Ovary (tissue), 9 donors: Measurements from ENCODE around the gene LAMP5. TPM values are rescaled to one million over a fixed set of nuclear protein-coding genes. Genes with fewer than 3 reads are reported as not detected.

Experiments
- DNase-seq, 5 donors: peaks; one replicate each; pipeline ENCODE4 v3.0.0-alpha.2; 2019 to 2020
- H3K27ac ChIP-seq, 2 donors: fragments of 200-600 bp; one replicate each; pipeline versions ENCODE4 v1.5.1 to v1.8.0; 2019 to 2022
- H3K27me3 ChIP-seq: fragments of 200-600 bp; one replicate; pipeline ENCODE4 v1.8.0; 2022
- H3K36me3 ChIP-seq: fragments of 200-600 bp; sonication (generic); one replicate; pipeline ENCODE4 v1.5.1; 2019
- H3K4me1 ChIP-seq: one replicate; pipeline ENCODE4 v1.8.1; 2013; ENCODE audit warnings: mild to moderate bottlenecking, moderate library complexity; ENCODE audit not compliant: insufficient read depth
- H3K4me3 ChIP-seq: fragments of 200-600 bp; sonication (generic); one replicate; pipeline ENCODE4 v1.5.1; 2017
- H3K9me3 ChIP-seq, 2 donors: fragments of 200-600 bp in 1 of 2; sonication (generic) in 1 of 2; one replicate each; pipeline versions ENCODE4 v1.5.1 to v1.8.1; 2013 to 2019; ENCODE audit warnings: mild to moderate bottlenecking in 1 of 2, moderate library complexity in 1 of 2
- EP300 ChIP-seq: sonication (generic); formaldehyde crosslinking; IDR thresholded peaks from one replicate; pipeline ENCODE4 v1.6.1; 2017; ENCODE audit warnings: antibody characterized with exemption
- POLR2A ChIP-seq: fragments of 450-650 bp; IDR thresholded peaks from one replicate; pipeline ENCODE4 v1.6.1; 2017; ENCODE audit warnings: antibody characterized with exemption, mild to moderate bottlenecking, moderate library complexity
- WGBS, 3 donors: extraction: QIAGEN DNeasy Blood & Tissue Kit in 1 of 3; methylation state at CpG; one replicate each; pipeline versions ENCODE4 v1.1.5 to v1.1.7; 2013 to 2017; 5-methylcytosine and 5-hydroxymethylcytosine counted together
- intact Hi-C, 4 donors: fragments of 100-400 bp; cut with DNase I; formaldehyde crosslinking; loops; one replicate each; pipeline versions ENCODE4 v1.11.0 to v1.15.1; 2022 to 2023
- polyA plus RNA-seq, 2 donors: library from polyadenylated mRNA; stranded (reverse); fragments of 200-250 nt in 1 of 2; fragments of 350-450 nt in 1 of 2; fragmentation: Illumina TruSeq in 1 of 2; extraction: RNeasy Lipid Tissue Mini Kit (QIAGEN cat#74804) in 1 of 2; gene quantifications; one replicate each; pipeline ENCODE4 v1.2.3, GENCODE V29; 2013 to 2014
- total RNA-seq, 7 donors: library from RNA; depleted of rRNA in 2 of 7; stranded (reverse); fragments of >200 nt in 2 of 7; fragmentation: NEBNext Ultra II Directional in 3 of 7; extraction: Animal tissue kit (Norgen Biotek cat#: 25700) in 3 of 7; gene quantifications; one replicate each; pipeline versions ENCODE4 v1.1.0 to v1.2.4, GENCODE V29; 2016 to 2023
- TF ChIP-seq, protein P1 (sequence below), 3 donors: fragments of 450-650 bp in 2 of 3; fragments of 200-600 bp in 1 of 3; IDR thresholded peaks; one replicate each; pipeline versions ENCODE4 v1.5.1 to v1.8.0; 2016 to 2022; ENCODE audit warnings: antibody characterized with exemption in 3 of 3, mild to moderate bottlenecking in 1 of 3
- donor health status: DM: no; HTN: no; CAD: no; lungs with moderate emphysema.
- donor health status: DM: no; HTN: no; CAD: no.
- donor health status: Bipolar disorder and iron deficiency.
- donor health status: DM: yes; HTN: yes; CAD: no.
- donor health status: DM: no; HTN: no; CAD: no.
- donor health status: DM: yes; HTN: yes; CAD: no.

Gene LAMP5
- total and polyA plus RNA-seq, 9 donors = 0.91 to 39.5 (median 5.2) TPM

DNA sequence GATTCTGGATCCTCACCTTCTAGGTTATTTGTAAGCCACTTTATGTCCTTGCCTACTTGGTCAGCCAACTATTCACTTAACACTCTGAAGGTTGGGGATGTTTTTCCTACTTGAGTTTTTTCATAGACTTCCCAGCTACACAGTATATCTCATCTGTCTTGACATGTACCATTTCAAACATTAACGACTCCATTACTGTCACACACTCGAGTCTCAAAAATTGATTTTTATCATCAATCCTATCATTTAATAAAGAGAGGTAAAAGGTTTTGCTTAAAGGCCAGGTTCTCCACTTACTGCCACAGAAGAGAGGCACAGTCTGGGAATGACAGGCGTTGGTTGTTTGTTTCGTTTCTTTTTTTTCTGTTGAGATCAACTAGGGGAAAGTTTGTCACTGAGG lies 38.2 kb upstream of the LAMP5 start:
- intact Hi-C loops = no loop called here
- Histone ChIP-seq H3K4me3 (no peak overlapping the region), H3K9me3 (no peaks in the 10 kb centered on the region), H3K36me3 (no peaks in the 10 kb centered on the region), H3K4me1 (no peaks in the 10 kb centered on the region), H3K27ac (no peak overlapping the region), H3K27me3 (no peaks in the 10 kb centered on the region)
- no peak for TF ChIP-seq EP300
- TF ChIP-seq POLR2A = no peak
- TF ChIP-seq, protein P1, sequence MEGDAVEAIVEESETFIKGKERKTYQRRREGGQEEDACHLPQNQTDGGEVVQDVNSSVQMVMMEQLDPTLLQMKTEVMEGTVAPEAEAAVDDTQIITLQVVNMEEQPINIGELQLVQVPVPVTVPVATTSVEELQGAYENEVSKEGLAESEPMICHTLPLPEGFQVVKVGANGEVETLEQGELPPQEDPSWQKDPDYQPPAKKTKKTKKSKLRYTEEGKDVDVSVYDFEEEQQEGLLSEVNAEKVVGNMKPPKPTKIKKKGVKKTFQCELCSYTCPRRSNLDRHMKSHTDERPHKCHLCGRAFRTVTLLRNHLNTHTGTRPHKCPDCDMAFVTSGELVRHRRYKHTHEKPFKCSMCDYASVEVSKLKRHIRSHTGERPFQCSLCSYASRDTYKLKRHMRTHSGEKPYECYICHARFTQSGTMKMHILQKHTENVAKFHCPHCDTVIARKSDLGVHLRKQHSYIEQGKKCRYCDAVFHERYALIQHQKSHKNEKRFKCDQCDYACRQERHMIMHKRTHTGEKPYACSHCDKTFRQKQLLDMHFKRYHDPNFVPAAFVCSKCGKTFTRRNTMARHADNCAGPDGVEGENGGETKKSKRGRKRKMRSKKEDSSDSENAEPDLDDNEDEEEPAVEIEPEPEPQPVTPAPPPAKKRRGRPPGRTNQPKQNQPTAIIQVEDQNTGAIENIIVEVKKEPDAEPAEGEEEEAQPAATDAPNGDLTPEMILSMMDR (IDR thresholded peaks at IDR 0.05) = no peak
- DNase-seq = no peak
- 69 to 82% (median 71%) methylated on average over 4 of the region's 4 CpGs for WGBS, 3 donors

DNA sequence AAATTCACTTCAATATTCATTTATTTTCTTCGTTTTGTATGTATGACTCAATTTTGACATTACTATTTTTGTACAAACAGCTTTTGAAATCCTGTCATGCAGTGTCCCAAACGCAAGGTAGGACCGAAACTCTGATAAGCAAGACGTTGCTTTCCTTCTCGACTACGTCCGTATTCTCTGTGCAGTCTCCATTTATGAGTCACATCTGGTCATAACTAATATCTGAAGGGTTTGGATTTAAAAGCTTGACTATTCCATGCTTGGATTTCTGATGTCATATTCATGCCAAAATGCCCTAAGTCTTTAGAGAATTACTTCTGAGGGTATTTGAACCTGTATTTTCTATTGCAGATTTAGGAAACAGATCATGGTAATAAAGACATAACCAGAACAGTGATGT lies 37.8 kb upstream of the LAMP5 start:
- Histone ChIP-seq H3K4me3 (no peak overlapping the region), H3K36me3 (no peaks in the 10 kb centered on the region), H3K9me3 (no peaks in the 10 kb centered on the region), H3K4me1 (no peaks in the 10 kb centered on the region), H3K27me3 (no peaks in the 10 kb centered on the region), H3K27ac (no peak overlapping the region)
- WGBS, 3 donors = 92 to 94% (median 93%) methylated on average over 7 of the region's 7 CpGs
- TF ChIP-seq, protein P1 (IDR thresholded peaks at IDR 0.05) = no peak
- TF ChIP-seq POLR2A = no peak
- TF ChIP-seq EP300 = no peak
- intact Hi-C loops = no loop called here
- DNase-seq = no peak

DNA sequence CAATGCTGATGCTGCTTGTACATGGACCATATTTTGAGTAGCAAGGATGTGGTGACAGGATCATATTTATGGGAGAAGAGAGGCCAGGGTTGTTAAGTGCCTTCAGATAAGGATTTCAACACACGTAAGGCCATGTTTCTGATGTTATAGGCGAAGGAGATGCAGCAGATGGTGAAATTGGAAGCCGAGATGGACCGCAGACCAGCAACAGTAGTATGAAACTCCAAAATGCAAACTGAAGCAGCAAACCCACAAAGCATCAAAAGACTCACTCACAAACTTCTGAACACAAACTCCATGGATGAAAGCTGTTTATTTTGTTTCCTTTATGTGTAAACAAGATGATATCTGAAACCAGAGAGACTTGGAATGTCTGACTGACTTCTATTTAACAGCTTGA lies 35.6 kb upstream of the LAMP5 start:
- Histone ChIP-seq H3K27me3 (no peaks in the 10 kb centered on the region), H3K27ac (no peak overlapping the region), H3K4me1 (no peaks in the 10 kb centered on the region), H3K4me3 (no peak overlapping the region), H3K36me3 (no peaks in the 10 kb centered on the region), H3K9me3 (no peaks in the 10 kb centered on the region)
- WGBS, 3 donors = 46 to 63% (median 49%) methylated on average over 4 of the region's 4 CpGs
- DNase-seq = no peak
- intact Hi-C loops = no loop called here
- TF ChIP-seq EP300 (no peak), POLR2A (no peak)
- TF ChIP-seq, protein P1 (IDR thresholded peaks at IDR 0.05) = no peak

DNA sequence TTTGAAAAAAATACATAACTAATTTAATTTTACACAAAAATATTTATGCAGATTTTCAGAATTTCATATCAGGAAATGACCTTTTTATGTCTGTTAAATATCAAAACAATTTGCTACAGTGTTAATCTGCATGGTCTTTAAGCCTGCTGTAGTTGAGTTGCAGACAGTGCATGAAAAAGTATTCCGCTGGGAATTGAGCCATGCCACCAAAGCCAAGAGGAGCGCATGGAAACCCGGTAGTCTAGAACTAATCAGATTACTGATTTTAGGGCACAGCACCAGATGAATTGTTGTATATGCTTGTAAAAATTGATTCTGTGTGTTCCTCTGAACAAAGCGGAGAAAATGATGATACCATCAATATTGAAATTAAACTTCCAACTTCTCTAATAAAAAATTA lies 34.3 kb upstream of the LAMP5 start:
- Histone ChIP-seq H3K9me3 (no peaks in the 10 kb centered on the region), H3K4me3 (no peak overlapping the region), H3K36me3 (no peaks in the 10 kb centered on the region), H3K4me1 (no peaks in the 10 kb centered on the region), H3K27ac (no peak overlapping the region), H3K27me3 (no peaks in the 10 kb centered on the region)
- TF ChIP-seq EP300 (no peak), POLR2A (no peak)
- TF ChIP-seq, protein P1 (IDR thresholded peaks at IDR 0.05) = no peak
- WGBS, 3 donors = 86 to 91% (median 88%) methylated on average over 4 of the region's 4 CpGs
- no peak for DNase-seq
- intact Hi-C loops = no loop called here

DNA sequence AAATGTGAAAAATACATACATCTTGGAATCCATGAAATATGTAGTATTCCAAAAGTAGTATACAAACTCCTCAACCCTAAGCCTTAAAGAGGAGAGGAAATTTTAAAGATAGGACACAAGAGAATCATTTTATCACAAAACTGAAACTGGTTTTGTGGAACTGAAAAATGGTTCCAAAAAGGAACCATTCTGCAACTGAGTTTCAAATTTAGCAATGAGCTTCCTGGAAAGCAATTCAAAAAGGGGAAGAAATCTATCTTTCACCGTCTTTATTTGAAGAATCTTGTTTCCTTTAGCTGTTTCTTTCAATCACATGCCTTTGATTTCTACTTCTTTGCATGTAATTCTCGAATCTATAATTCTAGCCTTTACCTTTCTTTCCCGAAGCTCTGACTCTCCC lies 32.2 kb upstream of the LAMP5 start:
- no peaks in the 10 kb centered on the region for H3K4me1 ChIP-seq
- no peaks in the 10 kb centered on the region for H3K27me3 ChIP-seq
- no peak for DNase-seq
- intact Hi-C loops = no loop called here
- no peaks in the 10 kb centered on the region for H3K9me3 ChIP-seq
- H3K36me3 ChIP-seq = no peaks in the 10 kb centered on the region
- TF ChIP-seq EP300 (no peak), POLR2A (no peak)
- TF ChIP-seq, protein P1 (IDR thresholded peaks at IDR 0.05) = no peak
- 93 to 95% (median 94%) methylated on average over 3 of the region's 3 CpGs for WGBS, 3 donors
- no peak overlapping the region for H3K4me3 ChIP-seq
- H3K27ac ChIP-seq = no peak overlapping the region
